ENCODE measurements around the gene P2RX2.

GRCh38 chr12:132591107-132591935 is 27.3 kb upstream of the P2RX2 start:
- no peak for TF ChIP-seq CTCF (IDR thresholded peaks at IDR 0.05)
- TF ChIP-seq EZH2phosphoT487 (IDR thresholded peaks at IDR 0.05) = no peak
- TF ChIP-seq EZH2 (IDR thresholded peaks at IDR 0.05) = no peak

Measured in neural progenitor cell (in vitro differentiated cells).